Measurements from ENCODE around the gene UNC5C.

The UNC5C gene

DNA sequence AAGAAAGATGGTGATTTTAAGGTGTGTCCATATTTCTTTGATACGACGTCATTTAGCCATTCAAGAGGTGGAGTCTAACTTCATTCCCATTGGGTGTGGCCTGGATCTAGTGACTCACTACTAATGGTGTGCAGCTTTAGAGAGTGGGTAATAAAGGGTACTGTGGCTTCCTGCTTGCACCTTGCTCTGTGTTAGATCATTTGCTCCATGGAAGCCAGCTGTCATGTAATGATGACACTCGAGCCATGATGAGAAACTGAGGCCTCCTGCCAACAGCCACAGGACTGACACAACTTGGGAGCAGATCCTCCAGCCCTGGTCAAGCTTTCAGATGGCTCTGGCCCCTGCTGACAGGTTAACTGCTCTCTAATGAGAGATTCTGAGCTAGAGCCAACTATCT lies 82.0 kb downstream of the UNC5C start:
- no peak for DNase-seq (ENCODE audit: low read depth, low spot score)

DNA sequence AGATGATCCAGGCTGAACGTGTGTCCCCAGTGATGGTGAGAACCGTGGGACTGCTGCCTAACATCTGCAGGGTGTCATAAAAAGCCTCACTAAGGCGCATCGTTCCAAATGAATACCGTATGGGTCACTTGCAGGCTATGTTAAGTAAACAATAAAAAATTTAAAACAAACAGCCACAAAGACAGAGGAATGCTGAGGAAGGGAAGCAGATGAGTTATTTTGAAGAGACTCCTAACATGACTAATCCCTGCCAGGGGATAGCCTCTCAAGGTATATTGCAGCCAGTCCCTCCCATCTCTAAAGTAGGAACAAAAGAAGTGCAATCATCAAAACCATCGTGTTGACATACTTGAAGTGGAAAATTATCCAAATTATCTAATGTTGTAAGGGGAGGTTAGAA lies 83.8 kb downstream of the UNC5C start:
- no peak for DNase-seq (ENCODE audit: low read depth, low spot score)

DNA sequence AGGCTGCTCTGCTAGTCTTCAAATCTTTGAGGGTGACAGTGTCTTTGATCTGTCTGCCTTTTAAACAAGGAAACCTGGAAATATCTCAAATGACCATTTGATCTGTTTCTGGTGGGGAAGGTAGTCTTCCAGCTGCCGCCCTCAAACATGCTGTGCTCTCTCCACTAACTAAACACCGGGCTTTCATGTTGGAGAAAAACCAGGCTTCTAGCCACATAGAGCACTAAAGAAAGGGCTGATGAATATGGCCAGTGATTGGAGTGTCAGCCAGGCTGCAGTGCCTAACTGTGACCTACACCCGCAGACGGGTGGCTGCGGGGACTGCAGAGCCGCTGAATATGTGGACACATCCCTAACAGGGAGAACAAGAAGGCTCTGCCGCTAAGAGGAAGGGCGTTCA lies 85.9 kb downstream of the UNC5C start:
- no peak for DNase-seq (ENCODE audit: low read depth, low spot score)

DNA sequence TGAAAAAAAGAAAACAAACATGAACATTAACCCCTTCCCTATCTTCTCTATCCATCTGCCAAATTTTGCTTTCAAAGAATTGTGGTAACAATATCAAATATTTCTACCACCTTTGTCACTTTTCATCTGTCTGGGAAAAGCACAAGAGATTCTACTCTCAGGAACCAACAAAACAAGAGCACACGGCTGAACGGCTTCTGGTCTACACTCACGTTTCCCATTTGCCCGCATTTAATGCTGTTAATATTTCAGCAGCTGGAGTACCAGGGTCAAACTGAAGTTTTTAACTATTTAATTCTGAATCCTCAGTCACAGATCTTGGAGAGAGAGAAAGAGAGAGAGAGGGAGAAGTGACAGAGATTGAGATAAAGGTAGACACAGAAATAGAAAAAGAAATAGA lies 91.4 kb downstream of the UNC5C start:
- no peak for DNase-seq (ENCODE audit: low read depth, low spot score)

DNA sequence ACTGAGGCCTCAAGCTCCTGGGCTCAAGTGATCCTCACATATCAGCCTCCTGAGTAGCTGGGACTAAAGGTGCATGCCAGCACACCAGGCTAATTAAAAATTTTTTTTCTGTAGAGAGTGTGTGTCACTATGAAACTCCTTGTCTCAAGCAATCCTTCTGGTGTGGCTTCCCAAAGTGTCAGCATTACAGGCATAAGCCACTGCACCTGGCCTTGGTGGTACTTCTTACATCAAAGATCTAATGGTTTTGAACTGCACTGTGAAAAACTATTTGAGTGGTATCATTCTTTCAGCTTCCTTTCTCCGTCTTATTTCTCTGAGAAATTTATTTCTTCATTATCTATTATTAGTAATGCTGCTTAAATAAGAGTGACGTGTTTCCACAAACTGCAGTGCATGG lies 98.5 kb downstream of the UNC5C start:
- no peak for DNase-seq (ENCODE audit: low read depth, low spot score)

DNA sequence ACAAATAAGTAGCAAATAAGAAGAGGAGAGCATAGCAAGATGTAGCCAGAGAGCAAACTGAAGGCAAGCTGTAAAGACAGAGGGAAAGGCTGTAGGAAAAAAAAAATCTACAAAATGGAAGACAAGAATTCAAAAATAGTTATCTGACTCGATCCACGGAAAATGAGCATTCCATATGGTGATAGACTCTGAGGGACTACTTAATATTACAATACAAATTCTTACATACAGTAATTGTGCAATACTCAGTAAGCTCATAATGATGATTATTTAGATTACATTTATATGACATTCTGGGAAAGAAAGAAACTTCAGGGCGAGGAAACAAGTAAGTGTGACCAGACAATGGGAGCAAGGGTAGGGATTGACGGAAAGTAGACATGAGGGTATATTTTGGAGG lies 102.6 kb downstream of the UNC5C start:
- DNase-seq (ENCODE audit: low read depth, low spot score) = no peak

DNA sequence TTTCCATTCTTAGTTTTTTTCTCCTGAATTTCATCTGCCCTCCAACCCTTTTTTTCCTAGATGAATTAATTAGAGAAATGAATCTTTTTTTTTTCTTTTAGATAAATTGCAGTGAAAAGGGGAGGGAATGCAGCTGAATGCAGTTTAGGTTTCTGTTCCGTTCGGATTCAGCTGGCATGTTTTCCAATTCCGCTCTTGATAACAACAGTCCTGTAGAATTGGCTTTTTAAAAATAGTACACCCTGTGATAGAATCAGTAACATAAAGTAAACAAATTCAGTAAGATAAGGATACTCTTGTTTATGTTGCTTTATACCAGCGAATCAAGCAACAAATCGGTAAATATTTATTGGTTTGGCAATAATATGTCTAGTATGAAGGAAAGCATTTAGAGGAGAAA lies 103.5 kb downstream of the UNC5C start:
- no peak for DNase-seq (ENCODE audit: low read depth, low spot score)

DNA sequence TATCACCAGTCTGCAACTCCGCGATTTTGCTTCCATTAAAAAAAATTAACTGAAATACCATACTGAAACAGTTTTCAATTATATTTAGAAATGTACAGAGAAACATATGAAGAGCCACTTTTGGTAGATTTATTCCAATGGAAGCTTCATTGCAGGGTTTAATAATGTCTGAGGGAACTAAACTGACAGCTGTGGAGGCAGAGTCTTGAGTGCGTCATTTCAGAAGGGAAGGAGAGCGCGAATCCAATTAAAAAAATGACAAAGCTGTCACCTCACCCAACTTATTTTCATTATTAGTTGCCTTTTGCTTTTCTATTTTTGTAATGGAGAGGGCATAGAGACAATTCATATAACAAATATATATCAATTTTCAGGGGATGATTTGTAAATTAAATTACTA lies 104.0 kb downstream of the UNC5C start:
- no peak for DNase-seq (ENCODE audit: low read depth, low spot score)

DNA sequence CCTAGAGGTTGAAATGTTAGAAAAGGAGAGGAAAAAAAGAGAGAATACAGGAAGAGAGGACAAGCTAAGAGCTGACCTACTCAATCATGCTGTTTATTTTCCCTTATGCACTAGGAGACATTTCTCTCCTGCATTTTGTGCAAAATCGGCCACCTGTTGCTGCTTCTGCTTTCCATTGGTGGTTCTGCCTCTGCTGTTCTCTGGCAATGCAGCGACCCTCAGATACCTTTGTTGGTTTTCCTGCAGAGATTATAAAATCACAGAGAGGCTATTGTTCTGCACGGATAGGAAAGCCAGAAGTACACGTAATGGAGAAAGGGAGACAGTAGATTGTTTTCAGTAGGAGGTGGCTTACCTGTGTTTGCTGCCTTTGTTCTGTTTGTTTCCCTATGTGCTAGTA lies 108.9 kb downstream of the UNC5C start:
- no peak for DNase-seq (ENCODE audit: low read depth, low spot score)

DNA sequence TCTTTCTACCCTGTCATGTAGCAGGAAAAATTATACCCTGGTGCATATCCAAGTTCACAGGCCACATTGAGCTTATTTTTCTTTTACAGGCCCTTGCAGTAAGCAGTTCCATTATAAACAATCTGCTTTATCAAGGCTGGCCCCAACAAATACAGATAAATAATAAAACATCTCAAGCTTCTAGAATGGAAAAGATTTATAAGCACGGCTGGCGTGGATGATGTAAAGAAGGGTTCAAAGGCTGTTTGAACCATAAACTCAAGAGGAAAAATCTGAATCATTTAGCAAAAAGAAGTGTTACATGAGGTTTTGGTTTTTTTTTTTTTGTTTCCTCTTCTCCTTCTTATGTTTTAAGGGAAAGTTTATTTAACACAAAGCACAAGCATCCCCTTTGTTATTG lies 109.7 kb downstream of the UNC5C start:
- no peak for DNase-seq (ENCODE audit: low read depth, low spot score)

DNA sequence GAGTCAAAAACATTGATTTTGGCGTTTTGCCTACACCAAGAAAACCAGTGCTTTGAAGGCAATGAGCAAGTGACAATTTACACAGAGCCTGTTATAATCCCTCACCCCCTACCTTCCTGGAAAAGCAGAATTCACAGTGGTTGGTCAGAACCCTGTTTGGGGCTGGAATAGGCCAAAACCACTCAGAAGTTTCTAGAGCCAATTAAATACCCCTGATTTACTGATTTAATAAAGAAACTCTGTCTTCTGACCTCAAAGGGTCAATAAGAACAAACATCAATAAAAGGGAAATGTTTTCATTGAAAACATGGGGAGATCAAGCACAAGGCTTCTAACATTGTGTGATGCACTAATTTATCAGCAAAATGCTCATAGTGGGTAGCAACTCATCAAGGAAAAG lies 116.3 kb downstream of the UNC5C start:
- peak; percentile 46 for DNase-seq (ENCODE audit: low read depth, low spot score)

DNA sequence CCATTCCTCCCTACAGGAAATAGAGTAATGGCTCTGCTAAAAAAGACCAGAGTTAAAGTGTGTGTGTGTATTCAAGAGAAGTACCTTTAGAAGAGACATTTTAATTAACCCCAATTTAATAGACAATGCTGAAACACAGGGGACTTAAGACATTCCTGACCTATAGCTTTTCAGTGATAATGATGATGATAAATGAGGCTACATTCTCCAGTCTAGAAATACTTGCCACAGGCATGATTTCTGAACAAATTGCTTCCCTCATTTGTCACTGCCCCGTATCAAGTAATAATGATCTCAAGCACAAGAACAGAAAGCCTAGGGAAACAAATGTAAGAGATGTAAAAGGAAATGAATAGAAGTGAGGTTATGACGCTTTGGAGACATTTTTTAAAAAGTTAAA lies 117.1 kb downstream of the UNC5C start:
- DNase-seq (ENCODE audit: low read depth, low spot score) = peak; percentile 45

DNA sequence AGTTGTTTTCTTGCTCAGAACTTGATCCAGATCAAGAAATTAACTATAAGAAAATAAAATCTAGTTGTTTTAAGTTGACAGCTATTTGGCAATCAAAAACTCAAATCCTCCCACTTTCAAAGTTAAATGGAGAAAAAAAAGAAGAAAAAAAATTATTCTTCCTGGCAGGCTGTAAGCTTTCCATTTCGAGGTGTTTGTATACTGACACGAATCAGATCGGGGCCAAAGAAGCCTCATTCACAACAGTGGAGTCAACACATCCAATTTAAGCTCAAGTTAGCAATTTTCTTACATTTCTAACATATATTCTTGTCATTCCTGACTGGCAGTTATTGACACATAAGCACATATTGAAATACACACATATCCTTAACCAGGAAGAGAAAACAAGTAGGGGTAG lies 119.4 kb downstream of the UNC5C start:
- DNase-seq (ENCODE audit: low read depth, low spot score) = no peak

DNA sequence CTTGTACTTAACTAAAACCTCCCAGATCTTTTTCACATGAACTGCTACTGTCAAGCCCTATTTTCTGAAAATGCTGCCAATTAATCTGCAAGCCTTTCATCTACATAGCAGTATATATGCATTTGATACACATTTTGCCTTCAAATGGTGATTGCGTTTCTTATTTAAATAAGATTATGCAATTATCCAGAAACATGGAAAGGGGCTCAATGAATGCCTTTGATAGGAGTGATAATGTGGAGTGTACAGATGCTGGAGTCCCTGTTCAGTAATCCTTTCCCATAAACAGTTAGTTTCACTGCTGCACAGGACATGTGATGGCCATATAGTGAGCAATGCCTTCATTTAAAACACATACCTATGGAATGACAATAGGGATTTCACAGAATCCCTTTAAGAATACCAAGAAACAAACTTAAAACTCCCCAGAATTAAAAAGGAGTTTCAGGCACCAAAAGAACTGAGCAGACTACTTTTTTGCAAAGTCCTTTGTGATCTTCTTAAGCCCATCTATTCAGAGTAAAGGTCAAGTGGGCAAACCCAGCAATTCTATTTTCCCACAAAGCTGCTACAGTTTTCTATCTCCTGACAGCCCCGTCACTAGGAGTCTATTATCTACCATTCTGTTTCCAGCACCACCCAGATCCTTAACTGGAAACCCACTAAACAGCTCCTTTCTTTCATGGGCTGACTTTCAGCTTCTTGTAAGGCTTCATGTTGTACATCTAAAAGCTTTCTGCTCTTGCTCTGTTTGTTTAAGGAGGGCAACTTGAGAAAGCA lies 120.3 kb downstream of the UNC5C start:
- no peak for DNase-seq (ENCODE audit: low read depth, low spot score)

DNA sequence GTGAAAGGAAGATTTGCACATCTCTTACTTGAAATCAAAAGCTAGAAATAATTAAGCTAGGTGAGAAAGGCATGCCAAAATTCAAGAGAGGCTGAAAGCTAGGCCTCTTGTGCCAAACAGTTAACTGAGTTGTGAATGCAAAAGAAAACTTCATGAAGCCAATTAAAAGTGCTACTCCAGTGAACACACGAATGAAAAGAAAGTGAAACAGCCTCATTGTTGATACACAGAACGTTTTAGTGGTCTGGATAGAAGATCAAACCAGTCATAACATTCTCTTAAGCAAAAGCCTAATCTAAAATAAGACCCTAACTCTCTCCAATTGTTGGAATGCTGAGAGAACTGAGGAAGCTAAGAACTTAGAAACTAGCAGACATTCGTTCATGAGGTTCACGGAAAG lies 122.3 kb downstream of the UNC5C start:
- peak; percentile 40 for DNase-seq (ENCODE audit: low read depth, low spot score)

DNA sequence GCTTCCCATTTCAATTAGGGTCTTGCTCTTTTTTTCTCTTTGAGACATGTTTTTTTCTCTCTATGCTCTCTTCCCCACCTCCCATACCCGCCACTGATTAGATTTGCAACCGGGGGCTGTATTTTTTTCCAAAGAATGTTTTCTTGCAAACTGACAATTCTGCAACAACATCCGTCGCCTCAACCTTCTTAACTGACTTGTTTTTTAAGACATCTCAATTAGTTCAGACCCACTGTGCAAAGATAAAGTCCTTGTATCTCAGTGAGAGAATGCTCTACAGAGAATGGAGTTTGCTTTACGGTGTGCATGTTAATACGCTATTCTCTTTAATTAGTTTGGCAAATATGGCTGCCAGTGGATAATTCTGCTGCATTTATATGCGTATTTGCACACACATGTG lies 126.3 kb downstream of the UNC5C start:
- DNase-seq (ENCODE audit: low read depth, low spot score) = no peak

DNA sequence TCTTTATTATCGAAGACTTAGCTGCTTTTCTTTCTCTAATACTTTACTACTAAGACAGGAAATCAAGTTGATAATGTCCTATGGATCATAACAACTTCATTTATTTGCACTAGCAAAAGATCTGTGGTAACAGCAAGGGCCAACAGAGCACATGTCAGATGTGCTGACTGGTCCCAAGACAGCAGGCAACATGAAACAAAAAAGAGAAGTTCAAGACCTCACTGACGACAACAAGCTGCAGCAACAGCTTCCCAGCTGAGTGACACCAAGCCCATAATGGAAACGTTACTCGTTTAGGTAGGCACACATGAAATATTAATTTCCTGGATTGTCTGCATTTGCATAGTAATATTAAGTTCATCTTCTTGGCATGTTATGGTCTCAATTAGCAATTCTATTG lies 126.9 kb downstream of the UNC5C start:
- no peak for DNase-seq (ENCODE audit: low read depth, low spot score)

DNA sequence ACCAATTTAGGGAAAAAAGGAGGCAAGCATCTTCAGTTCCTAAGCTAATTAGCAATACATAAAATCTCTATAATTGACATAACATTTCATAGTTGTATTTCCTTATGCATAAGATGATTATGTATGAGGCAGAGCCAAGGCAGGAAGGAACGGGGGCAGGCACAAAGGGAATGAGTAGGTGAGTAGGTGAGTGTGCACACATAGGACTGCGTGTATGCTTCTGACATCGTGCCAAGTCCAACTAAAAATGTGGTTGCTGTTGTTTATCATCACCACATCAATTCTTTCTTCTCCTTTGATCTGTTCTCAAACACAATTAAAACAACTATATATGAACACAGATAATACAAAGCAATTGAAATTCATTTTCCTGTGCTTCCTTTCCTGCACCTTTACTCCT lies 131.2 kb downstream of the UNC5C start:
- no peak for DNase-seq (ENCODE audit: low read depth, low spot score)

DNA sequence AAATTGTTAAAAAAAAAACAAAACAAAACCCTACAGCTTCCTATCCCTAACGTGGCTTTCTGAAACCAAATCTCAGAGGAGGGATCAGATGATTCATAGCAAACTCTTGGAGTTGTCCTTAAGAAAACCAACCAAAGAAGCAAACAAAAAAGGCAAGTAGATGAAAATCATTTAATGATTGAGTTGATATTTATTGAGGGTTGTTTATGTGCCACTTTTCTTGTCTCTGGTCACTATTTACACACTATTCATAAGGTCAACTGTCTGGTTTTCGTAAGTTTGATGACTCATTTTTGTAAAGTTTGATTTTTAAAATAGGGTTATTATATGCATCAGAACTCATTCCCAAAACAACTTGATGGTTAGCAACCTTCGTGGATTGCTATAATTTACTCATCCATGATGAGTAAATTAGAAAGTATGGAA lies 133.4 kb downstream of the UNC5C start:
- no peak for DNase-seq (ENCODE audit: low read depth, low spot score)

DNA sequence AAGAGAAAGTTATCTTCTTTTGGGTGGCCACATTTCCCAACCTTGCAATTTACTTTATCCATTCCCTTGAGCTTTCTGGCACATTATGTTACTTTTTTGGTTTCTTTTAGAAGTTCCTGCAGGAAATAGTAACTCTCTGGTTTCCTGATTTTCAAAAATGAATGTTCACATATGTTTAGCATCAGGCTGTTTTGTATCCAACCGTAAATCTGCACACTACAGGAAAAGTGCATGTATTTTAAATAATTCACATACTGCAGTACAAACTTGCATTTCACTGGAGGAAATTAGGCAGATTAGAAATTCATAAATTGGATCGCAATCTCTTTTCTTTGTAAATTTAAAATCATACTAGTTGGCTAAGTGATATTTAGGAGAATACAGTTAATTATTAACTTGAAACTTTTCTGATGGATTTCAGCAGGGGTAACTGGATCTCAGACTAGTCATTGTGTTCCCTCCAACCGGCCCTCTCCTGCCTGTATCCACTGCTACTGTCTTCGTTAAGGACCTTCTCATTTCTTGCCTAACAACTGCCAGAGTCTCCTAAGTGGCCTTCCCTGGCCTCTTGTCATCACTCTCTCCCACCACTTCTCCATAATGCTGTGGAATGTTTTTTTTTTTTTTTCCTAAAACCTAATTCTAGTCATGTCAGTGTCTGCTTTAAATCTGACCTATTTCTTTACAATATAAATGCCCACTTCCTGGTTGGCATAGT lies 137.2 kb downstream of the UNC5C start:
- DNase-seq (ENCODE audit: low read depth, low spot score) = no peak

DNA sequence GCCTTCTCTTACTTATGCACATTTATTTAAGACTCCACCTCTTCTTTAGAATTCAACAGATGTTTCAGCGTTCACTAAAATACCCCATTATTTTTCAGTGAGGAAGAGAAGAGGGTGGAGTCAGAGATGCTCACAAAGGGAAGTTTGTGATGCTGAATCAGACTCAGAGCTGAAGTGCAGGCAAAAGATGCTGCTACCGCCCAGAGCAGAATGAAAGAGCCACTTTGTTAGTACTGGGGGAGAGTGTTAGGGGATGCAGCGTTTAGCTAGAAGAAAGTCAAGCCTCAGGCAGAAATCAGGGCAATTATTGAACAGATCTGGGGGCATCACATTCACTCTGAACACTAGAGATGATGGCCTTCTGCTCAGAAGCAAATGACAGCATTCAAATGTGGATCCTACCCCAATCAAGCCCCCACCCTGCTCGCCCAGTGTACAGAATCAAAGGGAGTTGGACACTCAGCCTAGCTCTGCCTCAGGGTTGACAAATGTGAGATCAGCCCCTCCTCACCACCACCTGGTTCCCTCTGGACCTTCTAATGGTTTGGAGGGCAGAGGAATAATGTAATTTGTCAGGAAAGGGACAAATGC lies 138.3 kb downstream of the UNC5C start:
- no peak for DNase-seq (ENCODE audit: low read depth, low spot score)

DNA sequence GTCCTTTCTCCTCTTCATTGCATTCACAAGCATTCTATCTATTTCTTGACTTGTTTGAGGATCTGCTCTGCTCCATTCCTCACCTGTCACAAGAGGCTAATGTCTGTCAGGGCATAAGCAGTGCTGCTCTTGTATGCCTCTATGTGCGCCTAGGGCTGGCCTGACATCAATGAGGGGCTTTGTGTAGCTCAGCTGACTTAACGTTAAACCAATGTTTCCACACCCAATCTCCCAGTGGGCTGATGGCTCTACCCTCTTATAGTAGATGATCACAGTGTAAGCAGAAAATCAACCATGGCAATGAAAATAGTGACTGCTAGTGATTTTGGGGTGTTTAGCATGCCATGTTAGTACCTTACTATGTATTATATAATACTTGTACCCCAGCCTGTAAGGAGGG lies 139.0 kb downstream of the UNC5C start:
- DNase-seq (ENCODE audit: low read depth, low spot score) = no peak

DNA sequence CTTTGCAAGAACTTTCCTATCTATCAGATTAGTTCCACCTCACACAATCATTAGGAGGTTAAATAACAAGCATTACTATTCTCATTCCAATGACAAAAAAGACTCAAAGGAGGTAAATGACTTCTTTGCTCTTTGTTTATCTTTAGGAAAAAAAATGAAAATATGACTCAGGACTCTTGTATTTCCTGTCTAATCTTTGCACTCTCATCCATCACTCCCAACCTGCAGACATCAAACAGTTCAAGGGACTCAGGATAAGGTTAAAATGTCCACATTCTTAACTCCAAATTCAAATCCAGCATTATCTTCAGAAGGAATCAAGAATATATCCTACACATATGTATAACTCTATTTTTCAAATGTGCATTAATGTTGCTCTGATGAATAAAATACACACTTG lies 139.6 kb downstream of the UNC5C start:
- DNase-seq (ENCODE audit: low read depth, low spot score) = peak; percentile 21

Measured in astrocyte of the hippocampus (primary cell).